Measurements from ENCODE around the gene SWAP70.

The SWAP70 gene

DNA sequence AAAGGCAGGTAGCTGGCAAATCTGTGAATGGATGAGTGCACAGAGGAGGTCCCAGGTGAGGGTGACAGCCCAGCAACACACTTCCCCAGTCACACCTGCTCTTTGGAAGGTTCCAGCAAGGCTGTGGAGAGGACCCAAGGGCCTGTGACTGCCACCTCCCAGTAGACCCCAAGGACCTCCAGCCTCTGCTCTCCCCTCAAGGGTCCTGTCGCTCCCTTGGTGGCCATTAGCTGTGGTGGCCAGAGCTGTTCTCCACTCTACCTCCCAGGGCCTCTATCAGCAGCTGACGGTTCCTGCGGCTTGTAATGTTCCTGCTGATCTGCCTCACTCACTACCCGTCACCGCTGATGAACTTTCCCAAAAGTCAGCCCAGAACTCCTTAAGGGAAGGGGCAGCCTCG is 93.0 kb downstream of the SWAP70 start:
- no peak overlapping the region for H3K4me3 ChIP-seq
- TF ChIP-seq, protein P1, sequence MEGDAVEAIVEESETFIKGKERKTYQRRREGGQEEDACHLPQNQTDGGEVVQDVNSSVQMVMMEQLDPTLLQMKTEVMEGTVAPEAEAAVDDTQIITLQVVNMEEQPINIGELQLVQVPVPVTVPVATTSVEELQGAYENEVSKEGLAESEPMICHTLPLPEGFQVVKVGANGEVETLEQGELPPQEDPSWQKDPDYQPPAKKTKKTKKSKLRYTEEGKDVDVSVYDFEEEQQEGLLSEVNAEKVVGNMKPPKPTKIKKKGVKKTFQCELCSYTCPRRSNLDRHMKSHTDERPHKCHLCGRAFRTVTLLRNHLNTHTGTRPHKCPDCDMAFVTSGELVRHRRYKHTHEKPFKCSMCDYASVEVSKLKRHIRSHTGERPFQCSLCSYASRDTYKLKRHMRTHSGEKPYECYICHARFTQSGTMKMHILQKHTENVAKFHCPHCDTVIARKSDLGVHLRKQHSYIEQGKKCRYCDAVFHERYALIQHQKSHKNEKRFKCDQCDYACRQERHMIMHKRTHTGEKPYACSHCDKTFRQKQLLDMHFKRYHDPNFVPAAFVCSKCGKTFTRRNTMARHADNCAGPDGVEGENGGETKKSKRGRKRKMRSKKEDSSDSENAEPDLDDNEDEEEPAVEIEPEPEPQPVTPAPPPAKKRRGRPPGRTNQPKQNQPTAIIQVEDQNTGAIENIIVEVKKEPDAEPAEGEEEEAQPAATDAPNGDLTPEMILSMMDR (IDR thresholded peaks at IDR 0.05), result no peak
- H3K27ac ChIP-seq, result no peak overlapping the region
- DNase-seq (ENCODE audit: low spot score), result no peak

- Histone ChIP-seq H3K27ac (peak overlapping the region; percentile 70 to 91), H3K4me3 (peak overlapping the region; percentile 73)
- TF ChIP-seq, protein P1 (IDR thresholded peaks at IDR 0.05), result peak; percentile 93
- peak; percentile 89 for DNase-seq (ENCODE audit: low spot score)
Measured at GRCh38 chr11:9757809-9758636, 94.1 kb downstream of the SWAP70 start.

GRCh38 chr11:9758637-9759518 is 95.0 kb downstream of the SWAP70 start:
- H3K4me3 ChIP-seq, result peak overlapping the region; percentile 73
- DNase-seq (ENCODE audit: low spot score), result no peak
- TF ChIP-seq, protein P1 (IDR thresholded peaks at IDR 0.05), result no peak
- peak overlapping the region; percentile 70 to 91 for H3K27ac ChIP-seq

GRCh38 chr11:9759519-9760192 is 95.8 kb downstream of the SWAP70 start:
- peak; percentile 94 for DNase-seq (ENCODE audit: low spot score)
- TF ChIP-seq, protein P1 (IDR thresholded peaks at IDR 0.05), result no peak
- peak overlapping the region; percentile 73 for H3K4me3 ChIP-seq

DNA sequence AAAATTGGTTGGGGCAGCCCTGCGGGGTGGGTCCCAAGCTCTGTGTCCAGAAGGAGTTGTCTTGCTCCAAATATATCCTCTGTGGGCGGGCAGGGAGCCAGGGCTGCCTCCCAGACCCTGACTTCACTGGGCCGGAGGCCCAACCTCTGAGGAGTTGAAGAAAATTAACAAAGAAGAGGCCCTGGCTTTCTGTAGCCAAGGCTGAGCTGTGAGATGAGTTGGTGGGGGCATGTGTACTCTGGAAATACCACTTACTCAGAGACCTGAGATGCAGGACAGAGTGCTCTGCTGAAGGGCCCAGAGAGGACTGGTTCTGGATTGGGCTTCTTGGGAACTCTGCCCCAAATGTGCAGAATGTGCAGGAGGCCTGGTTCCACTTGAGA is 96.3 kb downstream of the SWAP70 start:
- Histone ChIP-seq H3K4me3 (peak overlapping the region; percentile 73), H3K27ac (peak overlapping the region; percentile 70 to 91)
- DNase-seq (ENCODE audit: low spot score), result peak; percentile 91
- TF ChIP-seq, protein P1 (IDR thresholded peaks at IDR 0.05), result no peak

More at GRCh38 chr11:9759519-9760192, 95.8 kb downstream of the SWAP70 start:
- peak overlapping the region; percentile 70 to 91 for H3K27ac ChIP-seq

GRCh38 chr11:9761441-9761945 is 97.6 kb downstream of the SWAP70 start:
- H3K27ac ChIP-seq, result no peak overlapping the region
- TF ChIP-seq, protein P1 (IDR thresholded peaks at IDR 0.05), result no peak
- no peak overlapping the region for H3K4me3 ChIP-seq
- DNase-seq (ENCODE audit: low spot score), result no peak
